ENCODE results near the gene PDCD1LG2.

- no peak for TF ChIP-seq CTCF (conservative IDR thresholded peaks at IDR 0.05; ENCODE audit: low read depth in 2 of 2)
- TF ChIP-seq POLR2AphosphoS5 (IDR thresholded peaks at IDR 0.05; ENCODE audit: low read depth), result no peak
- no peak for TF ChIP-seq EZH2 (IDR thresholded peaks at IDR 0.05; ENCODE audit: low read depth, unreplicated experiment)
- no peak for TF ChIP-seq JUNB (IDR thresholded peaks at IDR 0.05; ENCODE audit: unreplicated experiment)
- no peak for TF ChIP-seq REST (IDR thresholded peaks at IDR 0.05; ENCODE audit: unreplicated experiment)
These were observed 68.4 kb downstream of the PDCD1LG2 start for GRCh38 chr9:5578698-5579085.

All from GM23338 (cell line).